GM18505 (cell line): Measurements from ENCODE around the gene APOL2.

ENCODE experiments used
- ATAC-seq: cut with Tn5 transposase; IDR thresholded peaks from one replicate; pipeline ENCODE4 v1.9.1; 2021; ENCODE audit not compliant: unreplicated experiment
- POLR2A ChIP-seq: IDR thresholded peaks from 4 replicates; pipeline ENCODE4 v1.6.1; 2011; ENCODE audit warnings: borderline replicate concordance; ENCODE audit not compliant: insufficient read depth, insufficient read length; ENCODE audit errors: extremely low read depth

The APOL2 gene

GRCh38 chr22:36227806-36228205, 11.5 kb downstream of the APOL2 start:
- no peak for ATAC-seq
- TF ChIP-seq POLR2A: no peak

- TF ChIP-seq POLR2A: no peak
- no peak for ATAC-seq
These were observed 11.9 kb downstream of the APOL2 start for GRCh38 chr22:36227396-36227795.

- no peak for TF ChIP-seq POLR2A
- ATAC-seq: no peak
These were observed 13.1 kb downstream of the APOL2 start for GRCh38 chr22:36226189-36226588.

DNA sequence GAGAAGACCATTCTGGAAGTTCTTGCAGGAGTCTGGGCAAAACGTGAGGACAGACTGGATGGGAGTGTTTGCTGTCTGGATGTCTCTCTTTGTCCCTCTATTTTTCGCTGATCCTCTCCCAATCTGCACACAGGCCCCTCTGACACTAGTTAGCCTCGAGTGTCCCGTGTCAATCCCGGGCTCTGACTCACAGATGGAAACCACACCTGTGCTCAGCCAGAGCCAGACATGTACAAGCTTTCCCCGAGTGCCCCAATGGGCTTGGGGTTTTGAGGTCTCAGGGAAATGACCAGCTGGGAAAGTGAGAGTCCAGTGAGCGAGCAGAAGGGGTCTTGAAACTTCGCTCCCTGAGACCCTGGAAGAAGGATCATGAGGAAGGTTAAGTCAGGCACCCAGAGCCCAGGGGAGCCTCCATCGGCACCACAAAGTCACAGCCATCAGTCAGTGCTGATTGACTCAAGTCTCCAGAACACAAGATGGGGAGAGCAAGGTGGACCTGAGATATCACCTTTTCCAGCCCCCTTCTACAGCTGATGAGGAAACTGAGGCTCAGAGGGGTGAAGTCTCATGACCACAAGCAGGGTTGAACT, 13.9 kb downstream of the APOL2 start:
- ATAC-seq: no peak
- TF ChIP-seq POLR2A: no peak

- TF ChIP-seq POLR2A: no peak
- ATAC-seq: no peak
These were observed 15.1 kb downstream of the APOL2 start for GRCh38 chr22:36224245-36224644.

GRCh38 chr22:36223504-36223903, 15.8 kb downstream of the APOL2 start:
- no peak for TF ChIP-seq POLR2A
- no peak for ATAC-seq

DNA sequence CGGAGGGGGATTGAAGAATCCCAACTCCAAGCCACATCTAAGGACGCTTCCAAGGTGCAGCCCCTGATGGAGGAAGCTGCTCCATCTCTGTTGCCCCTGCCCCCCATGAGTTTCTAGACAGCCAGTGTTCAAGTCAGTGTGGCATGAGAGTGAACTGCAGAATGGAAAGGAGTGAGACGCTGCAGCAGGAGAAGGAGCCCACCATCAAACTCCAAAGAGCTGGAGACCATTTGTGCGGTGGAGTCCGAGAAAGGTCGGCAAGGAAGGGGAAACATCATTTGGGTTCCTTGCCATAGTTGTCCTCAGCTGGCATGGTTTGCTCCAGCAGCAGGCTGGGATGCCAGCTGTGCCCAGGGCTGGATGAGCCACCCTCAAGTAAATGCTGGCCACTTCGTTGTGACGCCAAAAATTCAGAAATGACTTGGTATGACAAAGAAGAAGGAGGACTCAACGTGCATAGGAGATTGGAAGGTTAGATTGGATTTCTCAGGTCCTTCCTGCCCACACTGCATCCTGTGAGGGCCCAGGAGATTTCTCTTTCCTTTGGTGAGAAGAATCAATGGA, 16.4 kb downstream of the APOL2 start:
- no peak for ATAC-seq
- TF ChIP-seq POLR2A: no peak

- ATAC-seq: no peak
These were observed 17.3 kb downstream of the APOL2 start for GRCh38 chr22:36221799-36222751.

DNA sequence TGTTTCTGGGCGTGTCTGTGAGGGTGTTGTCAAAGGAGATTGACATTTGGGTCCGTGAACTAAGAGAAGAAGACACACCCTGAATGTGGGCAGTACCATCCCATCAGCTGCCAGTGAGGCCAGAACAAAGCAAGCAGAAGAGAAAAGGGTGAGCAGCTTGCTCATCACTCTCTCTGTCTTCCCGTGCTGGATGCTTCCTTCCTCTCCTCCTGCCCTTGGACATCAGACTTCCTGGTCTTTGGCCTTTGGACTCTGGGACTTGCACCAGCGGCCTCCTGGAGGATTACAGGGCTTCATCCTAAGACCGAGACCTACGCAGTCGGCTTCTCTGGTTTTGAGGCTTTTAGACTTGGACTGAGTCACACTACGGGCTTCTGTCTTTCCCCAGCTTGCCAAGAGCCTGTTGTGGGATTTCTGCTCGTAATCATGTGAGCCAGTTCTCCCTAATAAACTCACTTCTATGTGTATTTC, 18.8 kb downstream of the APOL2 start:
- no peak for TF ChIP-seq POLR2A
- no peak for ATAC-seq

More at GRCh38 chr22:36221799-36222751, 17.3 kb downstream of the APOL2 start:
- no peak for TF ChIP-seq POLR2A

GRCh38 chr22:36218648-36219193, 20.6 kb downstream of the APOL2 start:
- no peak for ATAC-seq
- TF ChIP-seq POLR2A: no peak

DNA sequence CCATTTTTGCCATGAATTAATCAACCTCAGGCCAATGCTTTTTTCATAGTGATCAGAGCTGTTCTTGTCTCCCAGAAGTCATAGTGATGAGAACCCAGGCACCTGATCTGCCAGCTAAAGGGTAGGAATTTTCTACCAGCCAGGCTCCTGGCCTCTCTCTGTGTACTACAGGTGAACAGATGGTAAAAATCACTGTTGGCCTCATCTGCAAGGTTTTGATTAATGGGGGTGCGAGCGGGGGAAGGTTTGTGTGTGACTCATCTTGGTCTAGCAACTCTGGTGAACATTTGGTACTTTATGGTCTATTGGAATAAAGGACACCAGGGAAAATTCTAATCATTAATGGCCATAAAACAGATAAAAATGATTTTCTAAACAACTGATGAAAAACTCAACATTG, 23.3 kb downstream of the APOL2 start:
- ATAC-seq: no peak

DNA sequence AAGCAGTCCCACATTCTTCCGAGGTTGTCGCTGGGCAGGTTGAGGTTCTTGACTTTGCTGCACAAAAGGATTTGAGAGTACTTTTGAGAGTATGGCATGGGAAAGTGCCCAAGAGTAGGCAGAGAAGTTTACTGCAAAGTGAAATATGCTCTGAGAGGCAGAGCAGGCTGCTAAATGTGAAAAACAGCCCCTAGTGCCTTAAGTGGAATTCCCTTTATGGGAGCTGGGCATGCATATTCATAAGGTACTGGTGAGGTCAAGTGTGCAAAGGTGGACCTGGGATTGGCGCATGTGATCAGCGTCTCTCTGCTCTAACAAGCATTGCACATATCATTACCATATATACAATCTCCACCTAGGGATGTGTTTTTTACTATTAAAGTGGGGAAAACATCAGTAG, 25.7 kb downstream of the APOL2 start:
- no peak for TF ChIP-seq POLR2A
- no peak for ATAC-seq

More for the DNA sequence above, 23.3 kb downstream of the APOL2 start:
- no peak for TF ChIP-seq POLR2A

DNA sequence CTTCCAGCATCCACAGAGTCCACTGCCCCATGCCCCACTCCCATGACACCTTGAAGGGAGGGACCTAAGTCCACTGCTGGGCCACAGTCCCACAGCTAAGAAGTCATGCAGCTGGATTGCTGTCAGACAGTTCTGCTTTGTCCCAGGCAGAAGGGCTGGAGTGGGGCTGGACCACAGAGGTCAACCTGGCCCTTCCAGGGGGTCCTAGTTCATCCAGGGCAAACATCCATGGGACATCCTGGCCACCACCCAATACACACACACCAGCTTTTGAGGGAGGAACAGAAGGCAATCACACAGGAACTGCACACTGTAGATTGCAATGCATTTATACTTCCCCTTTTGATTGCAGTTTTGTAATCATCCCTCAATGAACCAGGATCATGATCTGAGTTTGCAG, 26.4 kb downstream of the APOL2 start:
- ATAC-seq: no peak
- TF ChIP-seq POLR2A: no peak
